A204.1 (cell line): ENCODE data around the gene REPIN1.

Experiments
- FAIRE-seq: peaks from 2 replicates; lab custom pipeline; 2012; peaks lifted over from hg19 to GRCh38; lab: Jason Lieb, UNC

REPIN1 gene

DNA sequence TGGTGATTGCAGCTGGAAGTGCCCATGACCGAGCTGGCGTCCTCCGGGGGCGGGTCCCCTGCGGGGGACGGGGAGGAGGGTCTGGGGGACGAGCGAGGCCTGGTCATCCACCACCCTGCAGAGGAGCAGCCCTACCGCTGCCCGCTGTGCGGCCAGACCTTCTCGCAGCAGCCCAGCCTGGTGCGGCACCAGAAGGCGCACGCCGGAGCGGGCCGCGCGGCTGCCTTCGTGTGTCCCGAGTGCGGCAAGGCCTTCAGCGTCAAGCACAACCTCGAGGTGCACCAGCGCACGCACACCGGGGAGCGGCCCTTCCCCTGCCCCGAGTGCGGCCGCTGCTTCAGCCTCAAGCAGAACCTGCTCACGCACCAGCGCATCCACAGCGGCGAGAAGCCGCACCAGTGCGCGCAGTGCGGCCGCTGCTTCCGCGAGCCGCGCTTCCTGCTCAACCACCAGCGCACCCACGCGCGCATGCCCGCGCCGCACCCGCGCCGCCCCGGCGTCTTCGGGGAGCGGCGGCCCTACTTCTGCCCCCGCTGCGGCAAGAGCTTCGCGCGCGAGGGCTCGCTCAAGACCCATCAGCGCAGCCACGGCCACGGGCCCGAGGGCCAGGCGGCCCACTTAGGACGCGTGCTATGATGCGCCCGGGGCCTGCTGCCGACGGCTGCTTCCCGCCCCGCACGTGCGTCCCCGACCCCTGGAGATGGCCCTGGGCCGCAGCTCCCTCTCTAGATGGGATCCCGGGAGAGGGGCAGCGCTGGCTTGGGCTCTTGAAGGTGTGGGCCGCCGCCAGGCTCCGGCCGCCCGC lies 39.2 kb downstream of the REPIN1 start:
- FAIRE-seq, result no peak

DNA sequence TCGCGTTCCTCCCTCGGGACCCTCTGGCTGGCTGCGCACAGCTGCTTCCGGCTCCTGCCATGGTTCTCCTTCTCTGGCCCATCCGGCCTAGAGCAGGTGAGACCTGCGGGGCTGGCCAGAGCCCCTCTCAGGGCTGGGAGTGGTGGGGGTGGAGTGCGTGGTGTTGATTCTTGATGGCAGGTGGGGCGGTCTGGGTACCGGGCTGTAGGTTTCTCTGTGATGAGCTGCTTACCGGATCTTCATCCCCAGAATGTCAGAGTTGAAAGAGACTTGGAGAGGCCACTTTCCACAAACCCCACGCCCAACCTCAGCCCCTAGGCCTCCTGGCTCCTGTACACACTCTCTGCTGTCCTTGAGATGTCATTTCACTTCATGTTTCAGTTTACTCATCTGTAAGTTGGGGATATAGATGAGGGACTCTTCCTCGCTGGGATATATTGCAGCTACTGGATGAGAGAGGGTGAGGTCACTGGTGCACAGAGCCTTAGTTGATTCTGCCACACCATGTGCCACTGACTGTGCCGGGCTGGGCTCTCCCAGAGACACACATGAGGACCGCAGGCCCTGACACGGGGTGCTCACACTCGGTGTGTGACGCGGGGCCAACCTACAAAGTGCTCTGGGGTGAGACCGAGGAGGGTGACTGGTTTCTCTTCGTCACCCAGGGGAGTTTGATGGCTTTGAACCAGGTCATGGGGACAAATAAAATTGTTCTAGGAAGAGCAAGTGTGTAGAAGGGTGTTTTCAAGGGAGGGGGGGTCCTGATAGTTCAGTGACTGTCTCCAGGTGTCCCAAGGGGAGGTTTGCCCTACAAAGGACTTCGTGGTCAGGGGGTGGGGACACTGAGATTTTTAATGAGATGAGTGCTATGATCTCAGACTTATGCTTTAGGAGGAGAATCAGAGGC lies 40.0 kb downstream of the REPIN1 start:
- FAIRE-seq, result no peak

GRCh38 chr7:150409300-150410030 lies 40.8 kb downstream of the REPIN1 start:
- FAIRE-seq, result no peak

- no peak for FAIRE-seq
Observed at GRCh38 chr7:150410131-150410530, 41.5 kb downstream of the REPIN1 start.

- FAIRE-seq, result no peak
Observed at GRCh38 chr7:150410680-150411346, 42.2 kb downstream of the REPIN1 start.

DNA sequence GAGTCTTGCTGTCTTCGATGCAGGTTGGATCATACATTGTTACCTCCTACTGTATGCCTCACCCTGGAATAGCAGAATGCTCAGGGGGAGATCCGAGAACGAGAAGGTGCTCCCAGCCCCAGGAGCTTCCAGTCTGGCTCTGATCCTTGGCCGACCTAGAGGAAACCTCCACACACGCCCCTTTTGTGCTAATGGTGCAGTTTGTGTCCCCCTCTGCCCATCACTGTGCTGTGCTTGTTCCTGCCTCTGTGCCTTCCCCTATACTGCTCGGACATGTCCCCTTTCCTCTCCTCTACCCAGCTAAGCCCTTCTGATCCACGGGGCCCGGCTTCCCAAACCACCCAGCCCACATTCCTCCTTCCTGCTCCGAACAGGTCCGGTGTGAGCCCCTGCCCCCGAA lies 43.0 kb downstream of the REPIN1 start:
- no peak for FAIRE-seq

- no peak for FAIRE-seq
Observed at GRCh38 chr7:150412016-150412415, 43.4 kb downstream of the REPIN1 start.

GRCh38 chr7:150412518-150413488 lies 44.2 kb downstream of the REPIN1 start:
- no peak for FAIRE-seq

- no peak for FAIRE-seq
Observed at GRCh38 chr7:150413640-150414081, 45.0 kb downstream of the REPIN1 start.

DNA sequence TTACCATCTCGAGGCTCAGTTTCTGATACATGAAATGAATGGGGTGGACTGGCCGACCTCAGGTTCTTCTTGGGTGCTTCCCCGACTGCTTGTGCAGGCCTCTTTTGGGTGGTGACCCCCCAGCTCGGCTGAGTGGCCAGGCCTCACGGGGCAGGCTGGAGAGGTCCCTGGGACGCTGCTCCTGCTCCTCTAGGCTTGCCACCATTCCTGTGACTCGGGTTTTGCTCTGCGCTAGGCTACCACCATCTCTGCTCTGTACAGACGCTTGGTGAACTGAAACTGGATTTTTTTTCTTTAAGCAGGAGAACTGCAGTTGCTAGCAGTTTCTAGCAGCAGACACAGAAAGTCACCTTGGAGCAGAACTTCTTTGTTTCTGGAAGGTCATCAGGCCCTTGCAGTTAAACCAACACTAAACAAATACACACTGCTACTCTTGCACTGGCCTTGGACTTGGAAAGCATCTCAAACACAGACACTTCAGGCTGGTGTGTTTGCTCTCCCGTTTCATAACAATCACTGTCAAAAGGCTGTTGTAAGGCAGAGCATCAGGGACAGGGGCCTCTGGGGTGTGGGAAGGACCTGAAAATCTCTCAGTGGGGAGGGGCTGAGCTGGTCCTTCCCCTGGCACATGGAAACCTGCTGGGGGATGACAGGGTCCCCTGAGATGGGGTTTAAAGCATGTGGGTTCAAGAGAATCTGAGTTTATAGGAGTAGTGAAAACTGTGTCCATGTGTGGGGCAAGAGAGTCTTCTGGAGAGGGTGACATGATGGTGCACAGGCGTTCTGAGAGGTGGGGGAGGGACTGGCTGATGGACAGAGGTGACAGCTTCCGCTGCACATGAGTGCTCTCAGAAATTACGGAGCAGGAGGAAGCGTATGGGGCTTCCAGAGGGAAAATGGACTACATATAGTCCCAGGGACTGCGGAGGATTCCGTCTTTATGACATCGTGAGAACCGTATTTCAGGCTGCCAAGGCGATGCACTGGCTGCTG lies 46.8 kb downstream of the REPIN1 start:
- no peak for FAIRE-seq

DNA sequence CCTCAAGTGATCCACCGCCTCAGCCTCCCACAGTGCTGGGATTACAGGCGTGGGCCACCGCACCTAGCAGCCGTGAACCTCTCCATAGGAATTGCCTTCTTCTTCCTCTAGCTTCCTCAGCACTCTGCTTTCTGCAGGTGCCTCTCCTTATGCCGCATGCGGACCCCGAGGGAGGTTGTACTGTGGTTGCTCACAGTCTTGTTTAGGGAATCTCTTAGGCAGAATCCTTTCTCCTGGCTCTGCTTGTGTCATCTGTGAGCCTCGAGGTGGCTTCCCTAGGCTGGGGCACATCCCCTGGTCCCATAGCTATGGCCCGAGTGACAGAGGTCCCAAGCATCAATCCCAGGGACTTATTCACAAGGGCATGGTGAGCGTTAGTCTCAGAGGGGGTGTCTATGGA lies 48.6 kb downstream of the REPIN1 start:
- no peak for FAIRE-seq

GRCh38 chr7:150417863-150418262 lies 49.2 kb downstream of the REPIN1 start:
- FAIRE-seq, result no peak

- FAIRE-seq, result no peak
Observed at GRCh38 chr7:150420242-150420641, 51.6 kb downstream of the REPIN1 start.

DNA sequence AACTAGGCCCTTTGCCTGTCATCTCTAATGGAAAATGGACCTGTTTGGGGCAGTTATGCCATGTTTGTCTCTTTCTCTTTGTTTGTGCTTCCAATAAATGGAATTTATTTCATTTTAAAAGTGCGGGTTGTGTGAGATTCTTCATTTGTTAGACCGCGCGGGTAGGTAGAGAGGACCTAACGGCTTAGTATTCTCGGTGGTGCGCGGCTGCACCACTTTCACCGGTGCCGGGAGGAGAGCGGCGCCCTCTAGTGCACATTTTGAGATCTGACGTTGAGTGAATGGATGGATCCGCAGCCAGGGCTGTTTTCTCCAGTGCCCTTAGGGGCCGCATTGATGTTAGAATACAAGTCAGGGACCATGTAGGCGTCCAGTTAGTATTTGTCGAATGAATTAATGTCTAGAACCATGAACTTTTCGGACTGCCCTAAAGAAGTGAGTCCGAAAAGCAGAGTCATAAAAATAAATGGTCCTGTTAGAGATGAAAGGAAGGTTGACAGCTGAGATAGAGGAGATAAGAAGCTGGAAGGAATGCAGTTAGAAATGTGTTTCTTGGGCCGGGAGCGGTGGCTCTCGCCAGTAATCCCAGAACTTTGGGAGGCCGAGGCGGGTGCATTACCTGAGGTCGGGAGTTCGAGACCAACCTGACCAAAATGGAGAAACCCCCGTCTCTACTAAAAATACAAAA lies 52.5 kb downstream of the REPIN1 start:
- peak; percentile 85 for FAIRE-seq

GRCh38 chr7:150421831-150422230 lies 53.2 kb downstream of the REPIN1 start:
- no peak for FAIRE-seq
